Astrocyte (in vitro differentiated cells and primary cell): ENCODE measurements around the gene ZBTB18. TPM values are rescaled to one million over a fixed set of nuclear protein-coding genes. Genes with fewer than 3 reads are reported as not detected.

Source experiments
- DNase-seq: peaks from one replicate; pipeline ENCODE4 v3.0.0-alpha.2; 2010; ENCODE audit warnings: low read depth
- FAIRE-seq: peaks from 2 replicates; lab custom pipeline; 2011; peaks lifted over from hg19 to GRCh38; lab: Jason Lieb, UNC
- H2AFZ ChIP-seq: 2 replicates; pipeline ENCODE4 v1.6.0; 2012; ENCODE audit warnings: low read depth, low read length, inconsistent platforms
- H3K27ac ChIP-seq: 2 replicates; pipeline ENCODE4 v1.5.1; 2011; ENCODE audit warnings: low read depth, low read length, inconsistent platforms
- H3K27me3 ChIP-seq: 2 replicates; pipeline ENCODE4 v1.6.0; 2011; ENCODE audit warnings: low read length, inconsistent platforms; ENCODE audit not compliant: insufficient read depth
- H3K36me3 ChIP-seq: 2 replicates; pipeline ENCODE4 v1.5.1; 2011; ENCODE audit warnings: low read length, inconsistent platforms; ENCODE audit not compliant: insufficient read depth
- H3K4me1 ChIP-seq: 2 replicates; pipeline ENCODE4 v1.5.1; 2011; ENCODE audit warnings: low read length, inconsistent platforms; ENCODE audit not compliant: insufficient read depth
- H3K4me2 ChIP-seq: 2 replicates; pipeline ENCODE4 v1.6.0; 2012; ENCODE audit warnings: low read length, inconsistent platforms
- H3K4me3 ChIP-seq: 2 replicates; pipeline ENCODE4 v1.5.1; 2011; ENCODE audit warnings: low read depth, mild to moderate bottlenecking, low read length, inconsistent platforms; ENCODE audit not compliant: insufficient read depth
- H3K79me2 ChIP-seq: 2 replicates; pipeline ENCODE4 v1.6.0; 2012; ENCODE audit warnings: mild to moderate bottlenecking, low read length, inconsistent platforms; ENCODE audit not compliant: insufficient read depth
- H3K9ac ChIP-seq: 2 replicates; pipeline ENCODE4 v1.6.0; 2012; ENCODE audit warnings: mild to moderate bottlenecking, low read length, inconsistent platforms
- H3K9me3 ChIP-seq: 2 replicates; pipeline ENCODE4 v1.5.1; 2012; ENCODE audit warnings: low read depth, mild to moderate bottlenecking, low read length, inconsistent platforms; ENCODE audit not compliant: insufficient read depth
- H4K20me1 ChIP-seq: 2 replicates; pipeline ENCODE4 v1.6.0; 2012; ENCODE audit warnings: low read length, inconsistent platforms; ENCODE audit not compliant: insufficient read depth
- H3K27ac Mint-ChIP-seq: one replicate; pipeline ENCODE4 v1.8.0; 2021; ENCODE audit warnings: mild to moderate bottlenecking, mixed read lengths; ENCODE audit not compliant: unreplicated experiment
- H3K27me3 Mint-ChIP-seq: one replicate; pipeline ENCODE4 v1.8.0; 2021; ENCODE audit warnings: low read depth, mixed read lengths; ENCODE audit not compliant: unreplicated experiment
- H3K36me3 Mint-ChIP-seq: one replicate; pipeline ENCODE4 v1.8.0; 2021; ENCODE audit warnings: low read depth, mixed read lengths; ENCODE audit not compliant: unreplicated experiment
- H3K4me1 Mint-ChIP-seq: one replicate; pipeline ENCODE4 v1.8.0; 2021; ENCODE audit warnings: low read depth, mixed read lengths; ENCODE audit not compliant: unreplicated experiment
- H3K4me3 Mint-ChIP-seq: one replicate; pipeline ENCODE4 v1.8.0; 2021; ENCODE audit warnings: mild to moderate bottlenecking, moderate library complexity, mixed read lengths; ENCODE audit not compliant: unreplicated experiment
- H3K9me3 Mint-ChIP-seq: one replicate; pipeline ENCODE4 v1.8.0; 2021; ENCODE audit warnings: mild to moderate bottlenecking, mixed read lengths; ENCODE audit not compliant: unreplicated experiment
- CTCF ChIP-seq: IDR thresholded peaks from 2 replicates; pipeline ENCODE4 v1.5.1; 2011; ENCODE audit warnings: low read depth, mild to moderate bottlenecking, inconsistent platforms, low read length, moderate library complexity; ENCODE audit not compliant: insufficient read depth
- EZH2 ChIP-seq: IDR thresholded peaks from 2 replicates; pipeline ENCODE4 v1.6.1; 2012; ENCODE audit warnings: mild to moderate bottlenecking, low read length, inconsistent platforms; ENCODE audit not compliant: insufficient read depth
- total RNA-seq: library from RNA; stranded (reverse); gene quantifications from 2 replicates; pipeline ENCODE4 v1.2.1, GENCODE V29; 2021

Gene ZBTB18
- total RNA-seq, 1 donor from 2014 or later, result 19.2 TPM

GRCh38 chr1:244066954-244067716 lies 16.1 kb downstream of the ZBTB18 start:
- Histone ChIP-seq H3K9me3 (no peaks in the 10 kb centered on the region), H3K4me3 (no peak overlapping the region), H4K20me1 (no peaks in the 10 kb centered on the region), H2AFZ (no peak overlapping the region), H3K79me2 (no peaks in the 10 kb centered on the region), H3K9ac (no peak overlapping the region), H3K4me1 (peaks cover 19% of the 10 kb centered on the region), H3K36me3 (no peaks in the 10 kb centered on the region), H3K27me3 (no peaks in the 10 kb centered on the region), H3K4me2 (no peak overlapping the region), H3K27ac (no peak overlapping the region)
- peaks cover 9% of the 10 kb centered on the region for H3K4me1 Mint-ChIP-seq
- no peak for FAIRE-seq
- H3K36me3 Mint-ChIP-seq, result no peaks in the 10 kb centered on the region
- no peak overlapping the region for H3K4me3 Mint-ChIP-seq
- no peaks in the 10 kb centered on the region for H3K9me3 Mint-ChIP-seq
- no peak for DNase-seq
- no peaks in the 10 kb centered on the region for H3K27me3 Mint-ChIP-seq
- no peak overlapping the region for H3K27ac Mint-ChIP-seq
- no peak for TF ChIP-seq EZH2
- no peak for TF ChIP-seq CTCF

GRCh38 chr1:244067893-244068292 lies 16.8 kb downstream of the ZBTB18 start:
- Mint-ChIP-seq H3K27me3 (peaks cover 3% of the 10 kb centered on the region), H3K4me3 (no peak overlapping the region), H3K4me1 (peaks cover 9% of the 10 kb centered on the region), H3K27ac (no peak overlapping the region), H3K36me3 (no peaks in the 10 kb centered on the region), H3K9me3 (no peaks in the 10 kb centered on the region)
- Histone ChIP-seq H3K27ac (no peak overlapping the region), H3K79me2 (no peaks in the 10 kb centered on the region), H3K4me2 (no peak overlapping the region), H3K4me1 (peaks cover 19% of the 10 kb centered on the region), H3K27me3 (no peaks in the 10 kb centered on the region), H4K20me1 (no peaks in the 10 kb centered on the region), H3K9me3 (no peaks in the 10 kb centered on the region), H3K36me3 (no peaks in the 10 kb centered on the region), H3K9ac (no peak overlapping the region), H2AFZ (no peak overlapping the region), H3K4me3 (no peak overlapping the region)
- FAIRE-seq (no peak), DNase-seq (peak; percentile 43)
- TF ChIP-seq EZH2, result no peak

- Histone ChIP-seq H3K9ac (no peak overlapping the region), H4K20me1 (no peaks in the 10 kb centered on the region), H3K4me3 (no peak overlapping the region), H3K27me3 (no peaks in the 10 kb centered on the region), H3K79me2 (no peaks in the 10 kb centered on the region), H3K9me3 (no peaks in the 10 kb centered on the region), H3K36me3 (no peaks in the 10 kb centered on the region), H3K4me2 (no peak overlapping the region), H3K27ac (no peak overlapping the region), H3K4me1 (peaks cover 19% of the 10 kb centered on the region), H2AFZ (no peak overlapping the region)
- Mint-ChIP-seq H3K9me3 (no peaks in the 10 kb centered on the region), H3K27me3 (peaks cover 3% of the 10 kb centered on the region), H3K27ac (no peak overlapping the region), H3K4me3 (no peak overlapping the region), H3K36me3 (no peaks in the 10 kb centered on the region), H3K4me1 (peaks cover 9% of the 10 kb centered on the region)
- FAIRE-seq (no peak), DNase-seq (no peak)
- TF ChIP-seq CTCF, result no peak
- no peak for TF ChIP-seq EZH2
Observed at GRCh38 chr1:244068567-244068966, 17.5 kb downstream of the ZBTB18 start.
